Epidermal melanocyte (primary cell): Measurements from ENCODE around the gene PRKAG2.
A peak's percentile ranks its signal among the peaks of the same experiment; 100 is the strongest.
"Not testable (repeated sequence)": the region's sequence is repeated elsewhere in the genome, so short reads cannot be mapped to it uniquely, and the experiment has no call there.

Experiments used
- DNase-seq: peaks from one replicate; pipeline ENCODE4 v3.0.0; 2011; ENCODE audit warnings: low spot score; ENCODE audit not compliant: insufficient read length

PRKAG2 gene

GRCh38 chr7:151876899-151877777 lies at the start of gene PRKAG2:
Gene PRKAG2 (minus strand): TSS chr7:151877115. CDS start chr7:151876620, 495 bp downstream.
- peak; percentile 52 for DNase-seq

- DNase-seq, result no peak
These were observed 49.4 kb upstream of the PRKAG2 start for GRCh38 chr7:151926336-151926712.

GRCh38 chr7:151925446-151926335 lies 48.8 kb upstream of the PRKAG2 start:
- no peak for DNase-seq

- no peak for DNase-seq
These were observed 47.6 kb upstream of the PRKAG2 start for GRCh38 chr7:151924508-151924907.

- no peak for DNase-seq
These were observed 47.1 kb upstream of the PRKAG2 start for GRCh38 chr7:151924001-151924400.

- DNase-seq, result no peak
These were observed 46.4 kb upstream of the PRKAG2 start for GRCh38 chr7:151923097-151923876.

- no peak for DNase-seq
These were observed 44.5 kb upstream of the PRKAG2 start for GRCh38 chr7:151921451-151921850.

- no peak for DNase-seq
These were observed 43.6 kb upstream of the PRKAG2 start for GRCh38 chr7:151920488-151920887.

GRCh38 chr7:151919595-151919994 lies 42.7 kb upstream of the PRKAG2 start:
- DNase-seq, result no peak

- DNase-seq, result no peak
These were observed 41.6 kb upstream of the PRKAG2 start for GRCh38 chr7:151918510-151918843.

GRCh38 chr7:151917791-151918509 lies 41.0 kb upstream of the PRKAG2 start:
- DNase-seq, result no peak

- DNase-seq, result no peak
These were observed 37.1 kb upstream of the PRKAG2 start for GRCh38 chr7:151914051-151914450.

GRCh38 chr7:151910655-151911054 lies 33.7 kb upstream of the PRKAG2 start:
- not testable (repeated sequence) for DNase-seq

- DNase-seq, result not testable (repeated sequence)
These were observed 30.2 kb upstream of the PRKAG2 start for GRCh38 chr7:151907115-151907514.

GRCh38 chr7:151905766-151906165 lies 28.9 kb upstream of the PRKAG2 start:
- DNase-seq, result no peak

- no peak for DNase-seq
These were observed 28.4 kb upstream of the PRKAG2 start for GRCh38 chr7:151905353-151905752.

- no peak for DNase-seq
These were observed 27.4 kb upstream of the PRKAG2 start for GRCh38 chr7:151904270-151904669.

- DNase-seq, result no peak
These were observed 26.5 kb upstream of the PRKAG2 start for GRCh38 chr7:151903249-151904032.

- no peak for DNase-seq
These were observed 25.4 kb upstream of the PRKAG2 start for GRCh38 chr7:151902311-151902710.

- no peak for DNase-seq
These were observed 24.9 kb upstream of the PRKAG2 start for GRCh38 chr7:151901828-151902227.
